Type B pancreatic cell (in vitro differentiated cells): Measurements from ENCODE around the gene NAGA. TPM values are rescaled to one million over a fixed set of nuclear protein-coding genes. Genes with fewer than 3 reads are reported as not detected.
"Not testable (repeated sequence)": the region's sequence is repeated elsewhere in the genome, so short reads cannot be mapped to it uniquely, and the experiment has no call there.

Experiments
- DNase-seq: peaks from one replicate; pipeline ENCODE4 v3.0.0; 2021; ENCODE audit warnings: mixed read lengths; ENCODE audit not compliant: unreplicated experiment; ENCODE audit errors: extremely low spot score
- H3K27ac Mint-ChIP-seq: 2 replicates; pipeline ENCODE4 v1.8.0; 2021; ENCODE audit warnings: mild to moderate bottlenecking, mixed read lengths
- H3K27me3 Mint-ChIP-seq: 2 replicates; pipeline ENCODE4 v1.8.0; 2021; ENCODE audit warnings: mixed read lengths
- H3K36me3 Mint-ChIP-seq: 2 replicates; pipeline ENCODE4 v1.8.0; 2021; ENCODE audit warnings: mixed read lengths
- H3K4me1 Mint-ChIP-seq: one replicate; pipeline ENCODE4 v1.8.0; 2021; ENCODE audit warnings: mixed read lengths; ENCODE audit not compliant: unreplicated experiment
- H3K4me3 Mint-ChIP-seq: 2 replicates; pipeline ENCODE4 v1.8.0; 2021; ENCODE audit warnings: mild to moderate bottlenecking, mixed read lengths
- H3K9me3 Mint-ChIP-seq: 2 replicates; pipeline ENCODE4 v1.8.0; 2021; ENCODE audit warnings: mixed read lengths
- total RNA-seq: library from RNA; stranded (reverse); gene quantifications from 2 replicates; pipeline ENCODE4 v1.2.1, GENCODE V29; 2021; ENCODE audit warnings: low replicate concordance
- TF ChIP-seq, protein P1 (sequence below): fragments of 200-600 bp; sonication (generic); conservative IDR thresholded peaks from 2 replicates; pipeline ENCODE4 v1.5.0; 2021; ENCODE audit warnings: antibody characterized with exemption, mild to moderate bottlenecking

NAGA gene
- total RNA-seq, 1 donor from 2014 or later: 24.1 TPM

DNA sequence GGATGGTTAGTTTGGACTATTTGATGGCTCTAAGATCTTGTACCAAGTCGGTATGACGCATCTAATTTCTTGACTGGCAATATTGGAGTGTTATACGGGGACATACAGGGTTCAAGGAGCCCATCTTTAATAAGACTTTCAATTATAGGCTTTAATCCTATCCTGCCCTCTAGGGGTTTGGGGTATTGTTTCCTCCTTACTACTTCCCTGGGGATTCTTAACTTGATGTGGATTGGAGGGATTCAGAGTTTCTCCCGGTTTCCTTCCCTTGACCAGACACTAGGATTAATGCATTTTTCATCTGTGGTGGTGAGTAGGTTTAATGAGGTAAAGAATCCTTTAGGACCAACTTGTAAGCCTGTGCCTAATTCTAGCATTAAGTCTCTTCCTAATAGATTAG is 41.2 kb upstream of the NAGA start:
- Mint-ChIP-seq H3K9me3 (peaks cover 4% of the 10 kb centered on the region), H3K27me3 (no peaks in the 10 kb centered on the region), H3K4me3 (no peak overlapping the region), H3K4me1 (no peaks in the 10 kb centered on the region), H3K36me3 (peaks cover 19% of the 10 kb centered on the region), H3K27ac (no peak overlapping the region)
- TF ChIP-seq, protein P1, sequence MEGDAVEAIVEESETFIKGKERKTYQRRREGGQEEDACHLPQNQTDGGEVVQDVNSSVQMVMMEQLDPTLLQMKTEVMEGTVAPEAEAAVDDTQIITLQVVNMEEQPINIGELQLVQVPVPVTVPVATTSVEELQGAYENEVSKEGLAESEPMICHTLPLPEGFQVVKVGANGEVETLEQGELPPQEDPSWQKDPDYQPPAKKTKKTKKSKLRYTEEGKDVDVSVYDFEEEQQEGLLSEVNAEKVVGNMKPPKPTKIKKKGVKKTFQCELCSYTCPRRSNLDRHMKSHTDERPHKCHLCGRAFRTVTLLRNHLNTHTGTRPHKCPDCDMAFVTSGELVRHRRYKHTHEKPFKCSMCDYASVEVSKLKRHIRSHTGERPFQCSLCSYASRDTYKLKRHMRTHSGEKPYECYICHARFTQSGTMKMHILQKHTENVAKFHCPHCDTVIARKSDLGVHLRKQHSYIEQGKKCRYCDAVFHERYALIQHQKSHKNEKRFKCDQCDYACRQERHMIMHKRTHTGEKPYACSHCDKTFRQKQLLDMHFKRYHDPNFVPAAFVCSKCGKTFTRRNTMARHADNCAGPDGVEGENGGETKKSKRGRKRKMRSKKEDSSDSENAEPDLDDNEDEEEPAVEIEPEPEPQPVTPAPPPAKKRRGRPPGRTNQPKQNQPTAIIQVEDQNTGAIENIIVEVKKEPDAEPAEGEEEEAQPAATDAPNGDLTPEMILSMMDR: no peak
- DNase-seq: no peak

DNA sequence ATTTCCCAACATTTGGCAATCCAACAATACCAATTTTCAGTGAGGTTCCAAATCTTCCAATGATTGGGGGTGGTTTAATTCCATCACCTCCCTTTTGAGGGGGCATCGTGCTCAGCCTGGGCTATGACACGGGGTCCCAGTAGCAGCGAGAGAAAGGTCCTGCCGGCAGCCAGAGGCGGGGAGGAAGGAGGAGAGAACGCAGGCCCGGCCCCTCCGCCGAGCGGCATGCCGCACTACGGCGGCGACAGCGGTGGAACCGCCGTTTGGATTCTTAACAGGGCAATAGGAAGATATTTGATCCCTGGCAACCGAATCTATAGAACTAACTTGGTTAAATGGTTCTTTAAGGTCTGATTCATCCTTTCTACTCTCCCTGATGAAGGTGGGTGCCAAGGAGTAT is 38.2 kb upstream of the NAGA start:
- TF ChIP-seq, protein P1: no peak
- peaks cover 6% of the 10 kb centered on the region for H3K9me3 Mint-ChIP-seq
- H3K4me3 Mint-ChIP-seq: no peak overlapping the region
- H3K36me3 Mint-ChIP-seq: peaks cover 20% of the 10 kb centered on the region
- no peaks in the 10 kb centered on the region for H3K4me1 Mint-ChIP-seq
- H3K27me3 Mint-ChIP-seq: no peaks in the 10 kb centered on the region
- no peak for DNase-seq
- no peak overlapping the region for H3K27ac Mint-ChIP-seq

DNA sequence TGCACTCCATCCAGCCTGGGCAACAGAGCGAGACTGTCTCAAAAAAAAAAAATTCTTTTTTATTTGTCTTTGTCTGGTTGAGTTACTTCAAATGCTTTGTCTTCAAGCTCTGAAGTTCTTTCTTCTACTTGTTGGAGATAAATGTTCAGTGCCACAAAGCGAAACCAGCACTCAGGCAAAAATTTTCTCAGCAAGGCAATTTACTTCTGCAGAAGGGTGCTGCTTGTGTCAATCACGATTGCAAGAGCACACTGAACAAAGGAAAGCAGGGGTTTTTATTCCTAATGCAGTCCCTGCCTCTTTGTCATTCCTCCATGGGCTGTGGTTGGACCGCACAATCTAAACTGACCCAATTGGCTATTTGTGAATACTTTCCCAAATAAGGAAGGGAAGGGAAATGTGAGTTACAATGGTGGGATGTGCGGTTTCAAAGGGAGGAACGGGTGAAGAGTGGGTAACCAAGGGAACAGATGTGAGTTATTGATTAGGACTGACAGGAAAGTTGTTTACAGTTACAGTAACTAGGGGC is 33.8 kb upstream of the NAGA start:
- not testable (repeated sequence) for H3K27ac Mint-ChIP-seq, H3K27me3 Mint-ChIP-seq, H3K4me3 Mint-ChIP-seq, DNase-seq, H3K4me1 Mint-ChIP-seq
- Mint-ChIP-seq H3K9me3 (peaks cover 10% of the 10 kb centered on the region), H3K36me3 (peaks cover 27% of the 10 kb centered on the region)

DNA sequence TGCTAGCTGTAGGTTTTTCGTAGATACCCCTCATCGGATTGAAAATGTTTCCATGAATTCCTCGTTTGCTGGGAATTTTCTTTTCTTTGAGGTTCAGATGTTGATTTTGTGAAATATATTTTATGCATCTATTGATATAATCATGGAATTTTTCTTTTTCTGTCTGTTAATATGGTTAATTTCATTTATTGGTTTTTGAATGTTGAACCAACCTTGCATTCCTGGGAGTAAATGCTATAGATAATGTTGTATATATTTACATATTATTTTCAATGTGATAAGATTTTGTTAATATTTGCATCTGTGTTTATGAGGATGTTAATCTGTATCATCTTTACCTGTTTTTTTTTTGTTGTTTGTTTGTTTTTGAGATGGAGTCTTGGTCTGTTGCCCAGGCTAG is 30.6 kb upstream of the NAGA start:
- Mint-ChIP-seq H3K27me3 (no peaks in the 10 kb centered on the region), H3K27ac (no peak overlapping the region), H3K36me3 (peaks cover 34% of the 10 kb centered on the region), H3K9me3 (peaks cover 10% of the 10 kb centered on the region), H3K4me3 (no peak overlapping the region), H3K4me1 (no peaks in the 10 kb centered on the region)
- no peak for DNase-seq
- TF ChIP-seq, protein P1: no peak

DNA sequence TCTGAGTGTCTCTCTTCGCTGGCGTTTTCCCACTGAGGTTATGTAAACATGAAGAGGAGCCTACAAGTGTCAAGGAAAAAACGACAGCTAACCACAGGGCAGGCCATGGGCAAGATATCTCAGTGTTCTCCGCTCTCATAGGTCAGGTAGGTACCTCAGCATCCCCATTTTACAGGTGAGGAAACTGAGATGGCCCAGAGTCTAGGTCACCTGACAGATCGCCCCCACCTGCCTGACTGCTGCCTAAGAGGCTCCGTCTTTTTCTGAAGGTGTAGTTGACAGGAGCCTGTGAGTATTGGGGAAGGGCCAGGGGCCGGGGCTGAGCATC is 20.8 kb upstream of the NAGA start:
- H3K4me1 Mint-ChIP-seq: peaks cover 8% of the 10 kb centered on the region
- peaks cover 5% of the 10 kb centered on the region for H3K9me3 Mint-ChIP-seq
- peaks cover 25% of the 10 kb centered on the region for H3K36me3 Mint-ChIP-seq
- H3K27ac Mint-ChIP-seq: peak overlapping the region; percentile 100
- TF ChIP-seq, protein P1: no peak
- DNase-seq: no peak
- H3K4me3 Mint-ChIP-seq: peak overlapping the region; percentile 99
- no peaks in the 10 kb centered on the region for H3K27me3 Mint-ChIP-seq

DNA sequence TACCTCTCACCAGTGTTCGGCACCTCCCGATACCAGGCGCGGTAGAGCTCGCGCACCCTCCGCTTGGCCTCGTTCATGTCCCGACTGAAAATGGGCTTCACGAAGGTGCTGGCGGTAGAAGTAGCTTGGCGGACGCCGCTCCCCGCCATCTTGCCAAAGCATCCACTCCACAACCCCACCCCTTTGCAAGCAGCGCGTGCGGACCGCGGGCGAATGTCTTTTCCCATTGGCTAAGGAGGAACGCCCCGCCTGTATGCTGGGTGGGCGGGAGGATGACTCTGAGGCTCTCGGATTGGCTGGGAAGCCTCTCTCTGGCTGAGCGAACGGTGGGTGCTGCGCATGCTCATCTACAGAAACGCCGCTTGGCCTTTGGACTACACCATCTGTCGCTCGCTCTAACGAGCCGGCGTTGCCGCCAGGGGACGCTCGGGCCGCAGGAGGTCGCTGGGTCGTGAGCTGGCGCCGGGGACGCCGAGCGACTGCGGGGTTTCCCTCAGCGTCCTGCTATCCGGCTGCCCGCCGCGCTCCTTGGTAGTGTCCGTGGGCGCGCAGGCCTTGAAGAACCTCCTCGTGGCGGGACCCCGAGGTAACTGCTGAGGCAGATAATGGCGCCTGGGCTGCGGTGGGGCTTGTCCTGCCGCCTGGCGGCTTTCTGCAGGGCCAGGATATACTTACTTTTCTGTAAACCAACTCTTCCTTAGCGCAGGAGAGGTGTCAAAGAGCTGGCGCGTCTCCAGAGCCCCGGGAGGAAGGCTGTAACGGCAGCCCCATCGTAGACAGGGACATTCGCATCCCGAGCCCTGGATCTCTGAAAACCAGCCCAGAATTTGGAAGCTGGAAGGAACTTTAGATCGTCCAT is 20.2 kb upstream of the NAGA start, which contains the start of gene NDUFA6:
Gene NDUFA6, minus strand, starts transcription at position 177 of the 859 bp plus-strand sequence. Its CDS starts 28 bp downstream, at position 149.
- H3K27me3 Mint-ChIP-seq: no peaks in the 10 kb centered on the region
- DNase-seq: peak; percentile 98
- TF ChIP-seq, protein P1: peak; percentile 90
- H3K9me3 Mint-ChIP-seq: peaks cover 5% of the 10 kb centered on the region
- peaks cover 25% of the 10 kb centered on the region for H3K36me3 Mint-ChIP-seq
- H3K4me1 Mint-ChIP-seq: peaks cover 8% of the 10 kb centered on the region
- peak within 1 kb of the TSS; percentile 100 for H3K27ac Mint-ChIP-seq
- H3K4me3 Mint-ChIP-seq: peak within 1 kb of the TSS; percentile 99
